ENCODE results near the gene NSUN6. TPM values are rescaled to one million over a fixed set of nuclear protein-coding genes. Genes with fewer than 3 reads are reported as not detected.

Gene NSUN6
- total and polyA plus RNA-seq, 8 donors = 8.1 to 33.9 (median 30.6) TPM

DNA sequence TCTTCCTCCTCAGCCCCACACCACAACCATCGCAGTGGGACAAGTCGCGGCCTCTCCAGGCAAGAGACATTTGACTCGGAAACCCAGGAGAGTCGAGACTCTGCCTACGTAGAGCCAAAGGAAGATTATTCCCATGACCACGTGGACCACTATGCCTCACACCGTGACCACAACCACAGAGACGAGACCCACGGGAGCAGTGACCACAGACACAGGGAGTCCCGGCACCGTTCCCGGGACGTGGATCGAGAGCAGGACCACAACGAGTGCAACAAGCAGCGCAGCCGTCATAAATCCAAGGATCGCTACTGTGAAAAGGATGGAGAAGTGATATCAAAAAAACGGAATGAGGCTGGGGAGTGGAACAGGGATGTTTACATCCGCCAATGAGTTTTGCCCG is 112.1 kb downstream of the NSUN6 start:
- DNase-seq (peak in 1 of 4 donors; percentile 64), ATAC-seq (no peak)
- TF ChIP-seq, protein P1, sequence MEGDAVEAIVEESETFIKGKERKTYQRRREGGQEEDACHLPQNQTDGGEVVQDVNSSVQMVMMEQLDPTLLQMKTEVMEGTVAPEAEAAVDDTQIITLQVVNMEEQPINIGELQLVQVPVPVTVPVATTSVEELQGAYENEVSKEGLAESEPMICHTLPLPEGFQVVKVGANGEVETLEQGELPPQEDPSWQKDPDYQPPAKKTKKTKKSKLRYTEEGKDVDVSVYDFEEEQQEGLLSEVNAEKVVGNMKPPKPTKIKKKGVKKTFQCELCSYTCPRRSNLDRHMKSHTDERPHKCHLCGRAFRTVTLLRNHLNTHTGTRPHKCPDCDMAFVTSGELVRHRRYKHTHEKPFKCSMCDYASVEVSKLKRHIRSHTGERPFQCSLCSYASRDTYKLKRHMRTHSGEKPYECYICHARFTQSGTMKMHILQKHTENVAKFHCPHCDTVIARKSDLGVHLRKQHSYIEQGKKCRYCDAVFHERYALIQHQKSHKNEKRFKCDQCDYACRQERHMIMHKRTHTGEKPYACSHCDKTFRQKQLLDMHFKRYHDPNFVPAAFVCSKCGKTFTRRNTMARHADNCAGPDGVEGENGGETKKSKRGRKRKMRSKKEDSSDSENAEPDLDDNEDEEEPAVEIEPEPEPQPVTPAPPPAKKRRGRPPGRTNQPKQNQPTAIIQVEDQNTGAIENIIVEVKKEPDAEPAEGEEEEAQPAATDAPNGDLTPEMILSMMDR (IDR thresholded peaks at IDR 0.05) = no peak
- no peak overlapping the region for H3K4me3 ChIP-seq
- no peaks in the 10 kb centered on the region for H3K9me3 ChIP-seq
- H3K4me1 ChIP-seq = no peaks in the 10 kb centered on the region
- H3K36me3 ChIP-seq = peaks cover 0 to 60% of the 10 kb centered on the region in 2 donors
- H3K27me3 ChIP-seq = no peaks in the 10 kb centered on the region
- no peak overlapping the region for H3K27ac ChIP-seq
- intact Hi-C loops (cut with DNase I) = no loop called here

DNA sequence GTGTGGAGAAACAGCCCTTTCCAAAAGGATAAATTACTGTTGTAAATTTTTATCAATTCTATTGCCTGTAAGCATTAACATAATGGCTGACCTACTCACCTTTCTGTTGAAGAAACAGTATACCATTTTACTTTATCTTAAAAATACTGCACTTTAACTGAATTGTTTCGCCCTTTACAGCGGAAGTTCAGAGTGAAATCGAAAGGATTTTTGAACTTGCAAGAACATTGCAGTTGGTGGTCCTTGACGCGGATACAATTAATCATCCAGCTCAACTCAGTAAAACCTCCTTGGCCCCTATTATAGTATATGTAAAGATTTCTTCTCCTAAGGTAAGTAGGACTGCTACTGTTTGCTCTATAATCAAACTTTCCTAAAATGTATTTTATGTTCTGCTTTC is 117.5 kb downstream of the NSUN6 start:
- Histone ChIP-seq H3K36me3 (peaks cover 0 to 34% of the 10 kb centered on the region in 2 donors), H3K4me3 (no peak overlapping the region), H3K27me3 (no peaks in the 10 kb centered on the region), H3K9me3 (no peaks in the 10 kb centered on the region), H3K4me1 (no peaks in the 10 kb centered on the region), H3K27ac (no peak overlapping the region)
- no peak for ATAC-seq
- intact Hi-C loops (cut with DNase I) = no loop called here
- DNase-seq = peak in 1 of 4 donors; percentile 7
- TF ChIP-seq, protein P1 (IDR thresholded peaks at IDR 0.05) = no peak

DNA sequence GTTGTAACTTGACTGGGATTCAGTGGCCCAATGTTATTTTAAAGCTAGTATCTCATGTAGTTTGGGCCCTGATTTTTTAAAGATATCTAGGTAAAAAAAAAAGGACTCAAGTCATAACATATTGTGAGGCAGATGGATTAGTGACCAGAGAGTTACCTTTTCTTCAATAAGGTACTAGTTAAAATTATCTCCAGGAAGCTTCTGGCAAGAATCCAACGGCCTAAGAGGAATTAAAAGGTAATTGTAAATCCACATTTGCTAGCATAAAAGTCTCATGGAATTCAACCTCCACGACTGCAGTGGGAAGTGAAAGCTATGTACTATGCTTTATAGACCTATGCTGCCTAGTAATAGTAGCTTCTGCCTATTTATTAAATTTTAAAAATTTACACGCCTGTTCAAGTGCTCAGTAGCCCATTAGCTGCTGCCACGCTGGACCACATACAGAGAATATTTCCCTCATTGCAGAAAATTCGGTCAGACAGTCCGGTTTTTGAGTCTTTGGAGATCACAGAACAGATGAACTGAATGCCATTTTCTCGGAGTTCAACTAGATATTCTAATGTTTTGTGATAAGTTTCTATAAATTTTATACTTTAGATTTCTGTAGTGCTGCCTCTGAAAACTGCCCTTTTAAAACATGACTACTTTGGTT is 118.4 kb downstream of the NSUN6 start:
- H3K9me3 ChIP-seq = no peaks in the 10 kb centered on the region
- no peaks in the 10 kb centered on the region for H3K4me1 ChIP-seq
- H3K27ac ChIP-seq = no peak overlapping the region
- DNase-seq (no peak), ATAC-seq (no peak)
- H3K4me3 ChIP-seq = no peak overlapping the region
- intact Hi-C loops (cut with DNase I) = no loop called here
- no peaks in the 10 kb centered on the region for H3K27me3 ChIP-seq
- TF ChIP-seq, protein P1 (IDR thresholded peaks at IDR 0.05) = no peak
- peaks cover 0 to 25% of the 10 kb centered on the region in 2 donors for H3K36me3 ChIP-seq

DNA sequence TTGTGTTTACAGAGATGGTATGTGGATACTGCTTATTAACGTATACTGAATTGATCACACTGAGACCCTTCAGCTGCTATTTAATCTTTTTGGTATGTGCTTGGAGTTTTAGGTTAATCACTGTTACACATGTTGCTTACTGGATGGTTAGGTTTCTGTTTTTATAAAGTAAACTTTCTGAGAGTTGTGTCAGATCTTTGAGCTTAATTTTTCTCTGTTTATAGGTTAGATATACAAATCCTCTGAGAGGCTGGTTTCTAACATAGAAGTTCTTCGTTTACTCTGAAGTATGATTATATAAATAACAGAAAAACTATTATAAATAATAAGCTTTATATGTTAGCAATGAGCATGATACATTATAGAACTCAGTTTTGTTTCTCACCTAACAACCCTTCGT is 123.1 kb downstream of the NSUN6 start:
- H3K36me3 ChIP-seq = peaks cover 0 to 3% of the 10 kb centered on the region in 2 donors
- intact Hi-C loops (cut with DNase I) = no loop called here
- no peaks in the 10 kb centered on the region for H3K9me3 ChIP-seq
- H3K27ac ChIP-seq = no peak overlapping the region
- no peaks in the 10 kb centered on the region for H3K27me3 ChIP-seq
- ATAC-seq (no peak), DNase-seq (no peak)
- no peak overlapping the region for H3K4me3 ChIP-seq
- H3K4me1 ChIP-seq = no peaks in the 10 kb centered on the region
- TF ChIP-seq, protein P1 (IDR thresholded peaks at IDR 0.05) = no peak

DNA sequence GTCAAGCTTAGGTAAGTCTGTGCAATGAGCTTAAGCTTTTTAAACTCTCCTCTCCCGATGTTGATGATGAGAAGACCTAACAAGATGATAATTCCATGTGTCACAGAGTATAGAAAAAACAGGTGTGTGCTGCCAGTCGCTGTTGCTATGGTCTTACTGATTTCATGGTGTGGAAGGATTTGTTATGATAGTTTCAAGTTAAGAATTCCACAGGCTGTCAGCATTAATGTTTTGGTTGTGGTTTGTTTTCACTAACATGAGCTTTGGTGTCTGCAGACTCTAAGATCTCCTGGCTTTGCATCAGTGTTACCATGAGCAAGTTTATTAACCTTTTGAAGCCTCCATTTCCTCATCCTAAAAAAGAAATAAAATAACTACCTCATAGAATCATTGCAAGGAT is 123.7 kb downstream of the NSUN6 start:
- TF ChIP-seq, protein P1 (IDR thresholded peaks at IDR 0.05) = no peak
- Histone ChIP-seq H3K9me3 (no peaks in the 10 kb centered on the region), H3K4me1 (no peaks in the 10 kb centered on the region), H3K27me3 (no peaks in the 10 kb centered on the region), H3K4me3 (no peak overlapping the region), H3K27ac (no peak overlapping the region), H3K36me3 (peaks cover 0 to 3% of the 10 kb centered on the region in 2 donors)
- ATAC-seq (no peak), DNase-seq (no peak)
- intact Hi-C loops (cut with DNase I) = no loop called here

All from left lung (tissue), 10 donors.